ENCODE data around the gene OR11H6. TPM values are rescaled to one million over a fixed set of nuclear protein-coding genes. Genes with fewer than 3 reads are reported as not detected.
"Not testable (repeated sequence)": the region's sequence is repeated elsewhere in the genome, so short reads cannot be mapped to it uniquely, and the experiment has no call there.

The OR11H6 gene
- total and polyA plus RNA-seq, 9 of the 15 experiments (the other 6 are each of a cell fraction or from before 2014, with no cell fraction given), result not detected

DNA sequence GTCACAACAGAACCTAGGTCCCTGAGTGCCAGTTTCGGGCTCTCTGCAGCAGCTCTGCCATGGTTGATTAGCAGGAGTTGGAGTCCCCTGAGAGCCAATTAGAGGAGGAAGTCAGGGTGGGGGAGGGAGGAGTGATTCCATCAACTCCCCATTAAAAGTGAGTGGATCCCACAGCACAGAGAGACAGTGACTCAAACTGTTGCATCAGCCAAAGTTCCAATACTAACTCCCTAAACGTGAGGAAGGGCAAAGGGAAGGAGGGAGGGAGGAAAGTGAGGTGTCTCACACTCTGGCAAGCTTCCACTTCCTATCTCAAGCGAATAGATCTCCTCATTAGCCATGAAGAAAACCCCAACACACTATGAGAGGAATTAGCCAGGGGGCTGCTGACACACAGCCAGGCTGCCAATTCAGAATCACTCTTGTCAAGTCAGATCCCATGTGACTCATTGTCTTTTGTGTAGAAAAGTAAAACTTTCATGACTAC lies 39.2 kb downstream of the OR11H6 start (continued):
- TF ChIP-seq, protein P1, sequence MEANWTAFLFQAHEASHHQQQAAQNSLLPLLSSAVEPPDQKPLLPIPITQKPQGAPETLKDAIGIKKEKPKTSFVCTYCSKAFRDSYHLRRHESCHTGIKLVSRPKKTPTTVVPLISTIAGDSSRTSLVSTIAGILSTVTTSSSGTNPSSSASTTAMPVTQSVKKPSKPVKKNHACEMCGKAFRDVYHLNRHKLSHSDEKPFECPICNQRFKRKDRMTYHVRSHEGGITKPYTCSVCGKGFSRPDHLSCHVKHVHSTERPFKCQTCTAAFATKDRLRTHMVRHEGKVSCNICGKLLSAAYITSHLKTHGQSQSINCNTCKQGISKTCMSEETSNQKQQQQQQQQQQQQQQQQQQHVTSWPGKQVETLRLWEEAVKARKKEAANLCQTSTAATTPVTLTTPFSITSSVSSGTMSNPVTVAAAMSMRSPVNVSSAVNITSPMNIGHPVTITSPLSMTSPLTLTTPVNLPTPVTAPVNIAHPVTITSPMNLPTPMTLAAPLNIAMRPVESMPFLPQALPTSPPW (CRISPR knock-in tag; IDR thresholded peaks at IDR 0.05), result peak; percentile 46; the same call in 1 of the 2 replicates
- 0 out of 2 replicates have a peak, but pooled peaks have one; percentile 47 for TF ChIP-seq MECOM (CRISPR knock-in tag; IDR thresholded peaks at IDR 0.05)
- peak in 1 of 2 experiments; percentile 27; a peak in 2 of 4 replicates for TF ChIP-seq RAD21 (CRISPR knock-in tag; conservative IDR thresholded peaks at IDR 0.05 in 1 of 2, IDR thresholded peaks at IDR 0.05 in 1 of 2)
- no peak for TF ChIP-seq MEF2D (tag; conservative IDR thresholded peaks at IDR 0.05; ENCODE audit: low read depth)
- no peak for TF ChIP-seq KLF10 (CRISPR knock-in tag; IDR thresholded peaks at IDR 0.05)
- peak; percentile 88 for TF ChIP-seq CEBPG (CRISPR knock-in tag; IDR thresholded peaks at IDR 0.05)
- peak; percentile 83 to 98 for TF ChIP-seq CEBPG (tag; conservative IDR thresholded peaks at IDR 0.05 in 1 of 2, IDR thresholded peaks at IDR 0.05 in 1 of 2)
- TF ChIP-seq HIVEP1 (CRISPR knock-in tag; IDR thresholded peaks at IDR 0.05), result no peak
- TF ChIP-seq ZNF717 (CRISPR knock-in tag; IDR thresholded peaks at IDR 0.05), result no peak
- peak; percentile 72 for TF ChIP-seq EP400 (IDR thresholded peaks at IDR 0.05)
- peak; percentile 63; the same call in 1 of the 2 replicates for TF ChIP-seq ZNF766 (CRISPR knock-in tag; conservative IDR thresholded peaks at IDR 0.05)
- no peak for TF ChIP-seq ASH1L (IDR thresholded peaks at IDR 0.05; ENCODE audit: borderline replicate concordance, low read depth, partially characterized antibody)
- TF ChIP-seq, protein P2, sequence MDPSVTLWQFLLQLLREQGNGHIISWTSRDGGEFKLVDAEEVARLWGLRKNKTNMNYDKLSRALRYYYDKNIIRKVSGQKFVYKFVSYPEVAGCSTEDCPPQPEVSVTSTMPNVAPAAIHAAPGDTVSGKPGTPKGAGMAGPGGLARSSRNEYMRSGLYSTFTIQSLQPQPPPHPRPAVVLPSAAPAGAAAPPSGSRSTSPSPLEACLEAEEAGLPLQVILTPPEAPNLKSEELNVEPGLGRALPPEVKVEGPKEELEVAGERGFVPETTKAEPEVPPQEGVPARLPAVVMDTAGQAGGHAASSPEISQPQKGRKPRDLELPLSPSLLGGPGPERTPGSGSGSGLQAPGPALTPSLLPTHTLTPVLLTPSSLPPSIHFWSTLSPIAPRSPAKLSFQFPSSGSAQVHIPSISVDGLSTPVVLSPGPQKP (CRISPR knock-in tag; IDR thresholded peaks at IDR 0.05), result no peak

DNA sequence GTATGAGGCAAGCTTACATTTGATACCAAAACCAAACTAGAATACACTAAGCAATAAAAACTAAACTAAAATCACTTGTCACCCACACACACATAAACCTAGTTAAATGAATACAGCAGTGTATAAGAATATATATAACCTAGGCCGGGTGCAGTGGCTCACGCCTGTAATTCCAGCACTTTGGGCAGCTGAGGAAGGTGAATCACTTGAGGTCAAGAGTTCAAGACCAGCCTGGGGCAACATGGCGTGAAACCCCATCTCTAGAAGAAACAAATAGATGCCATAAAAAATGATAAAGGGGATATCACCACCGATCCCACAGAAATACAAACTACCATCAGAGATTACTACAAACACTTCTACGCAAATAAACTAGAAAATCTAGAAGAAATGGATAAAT lies 40.9 kb downstream of the OR11H6 start:
- H3K9me1 ChIP-seq (ENCODE audit: control insufficient read depth, insufficient read depth, low read length); CTCF ChIA-PET (ENCODE audit: low intra/inter-chr PET ratio); H3K79me2 ChIP-seq (ENCODE audit: control insufficient read depth, insufficient read depth, low read length); H3K9me3 ChIP-seq (replicated peaks; ENCODE audit: control insufficient read depth, insufficient read depth, low read depth, low read length); H3K27ac ChIP-seq (ENCODE audit: extremely low read depth, low read depth, low read length); H3K36me3 ChIP-seq (ENCODE audit: control insufficient read depth, insufficient read depth, low read length); H3K9ac ChIP-seq (ENCODE audit: insufficient read depth in 1 of 2, low read depth in 2 of 2, low read length in 2 of 2); H4K20me1 ChIP-seq (replicated peaks; ENCODE audit: control insufficient read depth, insufficient read depth, low read length); in situ Hi-C loops (cut with MboI); FAIRE-seq; H3K27me3 ChIP-seq (ENCODE audit: control insufficient read depth in 2 of 2, insufficient read depth in 2 of 2, low read length in 2 of 2); BruUV-seq (replicated peaks); DNase-seq (ENCODE audit: extremely low read depth in 1 of 4, low spot score in 3 of 4); ATAC-seq; H3K4me2 ChIP-seq (ENCODE audit: insufficient read depth, low read length); H3K4me3 ChIP-seq; POLR2A ChIA-PET; H2AFZ ChIP-seq (ENCODE audit: low read depth, low read length): not testable (repeated sequence)
- 75% methylated on average over 5 of the region's 5 CpGs for WGBS (ENCODE audit: insufficient coverage, low coverage, missing lambda C conversion rate)
- peaks cover 0 to 16% of the 10 kb centered on the region in 2 experiments; a peak in 3 of 5 replicates for H3K4me1 ChIP-seq (replicated peaks in 1 of 2; ENCODE audit: control insufficient read depth in 2 of 2, insufficient read depth in 2 of 2, low read length in 2 of 2)
- intact Hi-C loops (cut with micrococcal nuclease), result loop anchor here (5.0 kb wide), 1 partner anchor 343 kb away; no protein-coding TSS in a partner anchor
